LNCAP (cell line): ENCODE data around the gene ATG16L2.

ENCODE experiments used
- CTCF ChIP-seq: fragments of 450-650 bp; IDR thresholded peaks from 2 replicates; pipeline ENCODE4 v1.5.1; 2017; ENCODE audit warnings: mild to moderate bottlenecking

The ATG16L2 gene

DNA sequence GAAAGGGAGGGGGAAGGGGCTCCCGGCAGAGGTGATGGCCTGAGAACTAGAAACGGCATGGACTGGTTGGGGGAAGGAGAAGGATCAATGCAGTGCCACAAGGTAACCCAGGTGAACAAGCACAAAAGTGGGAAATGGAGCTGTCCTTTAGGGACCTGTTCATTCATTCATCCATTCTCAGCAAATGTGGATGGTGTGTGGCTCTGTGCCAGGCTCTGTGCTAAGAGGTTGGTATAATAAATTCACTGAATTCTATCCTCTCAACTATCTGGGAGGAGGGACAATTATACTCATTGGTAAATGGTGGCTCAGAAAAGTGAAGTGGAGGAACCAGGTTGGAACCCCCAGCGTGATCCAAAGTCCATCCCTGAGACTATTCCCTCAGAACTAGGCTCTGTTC is 43.4 kb upstream of the ATG16L2 start:
- no peak for TF ChIP-seq CTCF

DNA sequence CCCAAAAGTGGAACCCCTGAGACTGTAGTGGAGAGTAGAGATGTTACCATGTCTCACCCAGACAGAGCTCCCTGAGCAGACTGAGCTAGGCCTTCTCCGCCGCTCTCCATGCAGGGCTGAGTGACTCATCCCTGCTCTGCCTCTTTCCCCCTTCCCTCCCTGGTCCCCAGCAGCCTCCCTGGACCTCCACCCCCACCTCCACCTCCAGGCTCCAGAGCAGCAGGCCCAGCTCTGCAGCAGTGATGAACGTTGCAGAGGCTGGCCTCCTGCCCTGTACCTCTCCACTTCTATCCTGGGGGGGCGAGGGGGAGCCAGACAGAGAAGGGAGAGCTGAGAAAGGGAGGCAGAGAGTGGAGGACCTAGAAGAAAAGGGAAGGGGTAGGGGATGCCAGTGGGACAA is 42.7 kb upstream of the ATG16L2 start:
- TF ChIP-seq CTCF = no peak

GRCh38 chr11:72772059-72772458 is 42.2 kb upstream of the ATG16L2 start:
- TF ChIP-seq CTCF = no peak

- no peak for TF ChIP-seq CTCF
Observed at GRCh38 chr11:72773291-72773690, 40.9 kb upstream of the ATG16L2 start.

- TF ChIP-seq CTCF = no peak
Observed at GRCh38 chr11:72773696-72774095, 40.5 kb upstream of the ATG16L2 start.

GRCh38 chr11:72774499-72774898 is 39.7 kb upstream of the ATG16L2 start:
- no peak for TF ChIP-seq CTCF

DNA sequence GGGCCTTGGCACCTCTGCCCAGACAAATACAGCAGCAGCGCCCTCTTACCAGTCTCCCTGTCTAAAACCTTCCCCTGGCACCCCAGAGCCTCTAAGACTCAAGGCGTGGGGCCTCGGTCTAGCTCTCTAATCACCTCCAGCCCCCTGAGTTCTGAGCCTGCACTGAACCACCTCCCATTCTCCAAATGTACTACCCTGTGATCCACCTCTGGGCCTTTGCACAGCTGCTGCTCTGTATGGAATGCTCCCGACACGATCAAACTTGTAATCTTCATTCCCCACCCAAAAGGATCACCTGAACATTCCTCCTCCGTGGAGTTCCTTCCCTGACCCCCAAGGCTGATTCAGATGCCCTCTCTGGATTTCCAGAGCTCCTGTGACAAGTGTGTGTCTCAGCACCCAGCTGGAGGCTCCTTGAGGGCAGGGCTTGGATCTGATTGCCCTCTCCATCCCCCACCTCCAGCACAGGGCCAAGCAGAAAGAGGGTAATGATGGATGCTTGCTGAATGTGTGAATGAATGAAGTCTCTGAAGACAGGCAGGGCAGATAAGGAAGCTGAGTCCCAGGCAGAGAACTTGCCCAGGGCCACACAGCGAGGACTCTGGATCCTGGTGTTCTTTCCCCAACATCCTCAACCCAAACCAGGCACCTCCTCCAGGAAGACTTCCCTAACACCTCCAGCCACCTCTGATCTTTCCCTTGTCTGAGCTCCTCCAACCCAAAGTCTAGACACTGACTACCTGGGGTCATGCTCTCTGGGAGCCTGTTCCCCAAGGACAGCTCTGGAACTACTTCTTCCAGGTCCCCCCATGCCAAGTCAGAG is 38.7 kb upstream of the ATG16L2 start:
- no peak for TF ChIP-seq CTCF
